K562 (cell line): ENCODE results near the gene NCKAP1. TPM values are rescaled to one million over a fixed set of nuclear protein-coding genes. Genes with fewer than 3 reads are reported as not detected.

Source experiments
- BACH1 ChIP-seq: fragments of 200-800 bp; sonication (Bioruptor generic); IDR thresholded peaks from 2 replicates; pipeline ENCODE4 v1.6.1; 2016; ENCODE audit warnings: missing genetic modification characterization, missing compliant biosample characterization
- E4F1 ChIP-seq: fragments of 250-450 bp; sonication (Bioruptor Pico); IDR thresholded peaks from 2 replicates; pipeline ENCODE4 v1.5.0; 2021; ENCODE audit warnings: mild to moderate bottlenecking, borderline replicate concordance
- ELF1 ChIP-seq: fragments of 200-800 bp; sonication (Bioruptor generic); IDR thresholded peaks from 2 replicates; pipeline ENCODE4 v1.6.1; 2016; ENCODE audit warnings: missing genetic modification characterization, missing compliant biosample characterization
- GABPA ChIP-seq: fragments of 200-800 bp; sonication (Bioruptor generic); conservative IDR thresholded peaks from 2 replicates; pipeline ENCODE4 v1.6.1; 2016; ENCODE audit warnings: low read depth, missing genetic modification characterization, missing compliant biosample characterization
- GTF2E2 ChIP-seq: fragments of 200-800 bp; sonication (Bioruptor generic); IDR thresholded peaks from 2 replicates; pipeline ENCODE4 v1.6.1; 2016; ENCODE audit warnings: missing genetic modification characterization, missing compliant biosample characterization
- HOXB6 ChIP-seq: fragments of 250-450 bp; sonication (Bioruptor Pico); IDR thresholded peaks from 2 replicates; pipeline ENCODE4 v1.5.1; 2022; ENCODE audit warnings: mild to moderate bottlenecking, borderline replicate concordance
- MEF2D ChIP-seq: conservative IDR thresholded peaks from 2 replicates; pipeline ENCODE4 v1.6.1; 2016; ENCODE audit warnings: low read depth, missing genetic modification characterization, missing compliant biosample characterization
- MLX ChIP-seq, 2 experiments: fragments of 450-650 bp in 1 of 2; sonication (generic) in 1 of 2; formaldehyde crosslinking; conservative IDR thresholded peaks; 2 replicates each; pipeline versions ENCODE4 v1.4.0 to v1.8.1; 2020 to 2022; ENCODE audit warnings: mild to moderate bottlenecking in 1 of 2, missing genetic modification reagents in 1 of 2
- MYBL2 ChIP-seq, 2 experiments: fragments of 450-650 bp in 1 of 2; sonication (generic) in 1 of 2; formaldehyde crosslinking in 1 of 2; IDR thresholded peaks; 2 replicates each; pipeline versions ENCODE4 v1.6.1 to v1.8.1; 2017 to 2022; ENCODE audit warnings: borderline replicate concordance in 1 of 2, inconsistent platforms in 1 of 2, low read depth in 1 of 2, mild to moderate bottlenecking in 1 of 2, missing genetic modification reagents in 1 of 2, moderate library complexity in 1 of 2
- RNF219 ChIP-seq: fragments of 250-450 bp; sonication (Bioruptor Pico); IDR thresholded peaks from 2 replicates; pipeline ENCODE4 v1.5.0; 2022; ENCODE audit warnings: mild to moderate bottlenecking
- SMAD3 ChIP-seq: fragments of 450-650 bp; formaldehyde crosslinking; conservative IDR thresholded peaks from 2 replicates; pipeline ENCODE4 v1.4.0; 2020; ENCODE audit warnings: mild to moderate bottlenecking
- SOX6 ChIP-seq: fragments of 450-650 bp; IDR thresholded peaks from 2 replicates; pipeline ENCODE4 v1.6.1; 2014; ENCODE audit warnings: mild to moderate bottlenecking
- TARDBP ChIP-seq: fragments of 450-650 bp; IDR thresholded peaks from 2 replicates; pipeline ENCODE4 v1.6.1; 2016
- TRIM28 ChIP-seq: fragments of 450-650 bp; IDR thresholded peaks from 2 replicates; pipeline ENCODE4 v1.6.1; 2017
- TSC22D4 ChIP-seq: fragments of 450-650 bp; IDR thresholded peaks from 2 replicates; pipeline ENCODE4 v1.6.1; 2016; ENCODE audit warnings: missing genetic modification characterization, missing biosample characterization, control low read depth
- ZNF175 ChIP-seq: fragments of 200-800 bp; sonication (Bioruptor generic); IDR thresholded peaks from 2 replicates; pipeline ENCODE4 v1.6.1; 2016; ENCODE audit warnings: low read depth, mild to moderate bottlenecking, missing genetic modification characterization, missing compliant biosample characterization
- ZNF184 ChIP-seq: sonication (generic); formaldehyde crosslinking; IDR thresholded peaks from 2 replicates; pipeline ENCODE4 v1.5.0; 2020; ENCODE audit warnings: missing genetic modification reagents
- ZNF511 ChIP-seq: sonication (generic); formaldehyde crosslinking; IDR thresholded peaks from 2 replicates; pipeline ENCODE4 v1.8.0; 2022; ENCODE audit warnings: mild to moderate bottlenecking, missing genetic modification reagents
- polyA plus RNA-seq, 8 experiments: library from polyadenylated mRNA; depleted of rRNA in 4 of 8; stranded (reverse) in 5 of 8; unstranded in 3 of 8; fragments of >200 nt; fragmentation: Nextera tagmentation in 2 of 8; fragmentation: Illumina TruSeq in 1 of 8; extraction: Ambion mirVana in 2 of 8; extraction: Trizol in 1 of 8; gene quantifications; 2 replicates each; pipeline versions ENCODE4 v1.2.1 to v1.2.3, GENCODE V29; 2011 to 2014; ENCODE audit warnings: inconsistent platforms in 1 of 8, missing spikeins in 1 of 8
- total RNA-seq, 7 experiments: library from RNA; depleted of rRNA in 6 of 7; stranded (reverse); fragments of >200 nt in 6 of 7; fragmentation: Illumina TruSeq in 2 of 7; extraction: Trizol in 2 of 7; gene quantifications; 2 replicates each; pipeline versions ENCODE4 v1.2.1 to v1.2.3, GENCODE V29; 2011 to 2021; ENCODE audit warnings: low replicate concordance in 1 of 7

The NCKAP1 gene
- total and polyA plus RNA-seq, 9 of the 15 experiments (the other 6 are each of a cell fraction or from before 2014, with no cell fraction given) = 34.0 to 153 (median 88.7) TPM

GRCh38 chr2:183078464-183079138 is 40.3 kb upstream of the NCKAP1 start, which contains the start of gene DUSP19 (continued):
- TF ChIP-seq RNF219 = no peak
- TF ChIP-seq GTF2E2 (tag) = peak; percentile 93
- no peak for TF ChIP-seq TSC22D4 (tag)
- TF ChIP-seq MLX (CRISPR knock-in tag; conservative IDR thresholded peaks at IDR 0.05) = no peak
- TF ChIP-seq HOXB6 (CRISPR knock-in tag) = no peak
- TF ChIP-seq ZNF175 (CRISPR knock-in tag) = 0 out of 2 replicates have a peak, but pooled peaks have one; percentile 32
- TF ChIP-seq TRIM28 = peak; percentile 22; the same call in 1 of the 2 replicates
- peak; percentile 62; the same call in 1 of the 2 replicates for TF ChIP-seq SOX6
- TF ChIP-seq TARDBP = no peak; the same call in 1 of the 2 replicates
- TF ChIP-seq ZNF184 (CRISPR knock-in tag) = no peak
- TF ChIP-seq MEF2D (tag) = 0 out of 2 replicates have a peak, but pooled peaks have one; percentile 8
- TF ChIP-seq SMAD3 (CRISPR knock-in tag) = no peak
- TF ChIP-seq E4F1 (CRISPR knock-in tag) = no peak; the same call in 1 of the 2 replicates
- peak; percentile 60 for TF ChIP-seq ELF1 (tag)
- no peak for TF ChIP-seq BACH1 (tag)
- TF ChIP-seq ZNF511 (CRISPR knock-in tag) = no peak
- peak; percentile 69 for TF ChIP-seq GABPA
- no peak for TF ChIP-seq MYBL2 (IDR thresholded peaks at IDR 0.05; ENCODE audit: low read depth)
- TF ChIP-seq MYBL2 (CRISPR knock-in tag; IDR thresholded peaks at IDR 0.05; ENCODE audit: borderline replicate concordance) = no peak
